ENCODE results near the gene SYNJ2BP. TPM values are rescaled to one million over a fixed set of nuclear protein-coding genes. Genes with fewer than 3 reads are reported as not detected.

Gene SYNJ2BP, protein sequence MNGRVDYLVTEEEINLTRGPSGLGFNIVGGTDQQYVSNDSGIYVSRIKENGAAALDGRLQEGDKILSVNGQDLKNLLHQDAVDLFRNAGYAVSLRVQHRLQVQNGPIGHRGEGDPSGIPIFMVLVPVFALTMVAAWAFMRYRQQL
- 48.3 TPM for total RNA-seq
- 29.9 TPM for polyA plus RNA-seq (ENCODE audit: insufficient read depth, low read depth, low replicate concordance)
- long read RNA-seq, donor 1, full-length matches to known transcripts: 11 of 11 reads
- long read RNA-seq, donor 1, partial matches to known transcripts: 0 of 11 reads
- long read RNA-seq, donor 1, other reads (novel, unspliced or antisense): 0 of 11 reads
- long read RNA-seq, donor 2, full-length matches to known transcripts: 10 of 10 reads
- long read RNA-seq, donor 2, partial matches to known transcripts: 0 of 10 reads
- long read RNA-seq, donor 2, other reads (novel, unspliced or antisense): 0 of 10 reads
- long read RNA-seq, donor 3, full-length matches to known transcripts: 17 of 17 reads
- long read RNA-seq, donor 3, partial matches to known transcripts: 0 of 17 reads
- long read RNA-seq, donor 3, other reads (novel, unspliced or antisense): 0 of 17 reads
- long read RNA-seq, donor 4, full-length matches to known transcripts: 16 of 16 reads
- long read RNA-seq, donor 4, partial matches to known transcripts: 0 of 16 reads
- long read RNA-seq, donor 4, other reads (novel, unspliced or antisense): 0 of 16 reads
- long read RNA-seq, donor 5: 0 reads
- long read RNA-seq, donor 6, full-length matches to known transcripts: 10 of 10 reads
- long read RNA-seq, donor 6, partial matches to known transcripts: 0 of 10 reads
- long read RNA-seq, donor 6, other reads (novel, unspliced or antisense): 0 of 10 reads
- long read RNA-seq, donor 7, full-length matches to known transcripts: 18 of 26 reads
- long read RNA-seq, donor 7, partial matches to known transcripts: 0 of 26 reads
- long read RNA-seq, donor 7, other reads (novel, unspliced or antisense): 8 of 26 reads
- long read RNA-seq, donor 8, full-length matches to known transcripts: 7 of 7 reads
- long read RNA-seq, donor 8, partial matches to known transcripts: 0 of 7 reads
- long read RNA-seq, donor 8, other reads (novel, unspliced or antisense): 0 of 7 reads
- long read RNA-seq, donor 9, full-length matches to known transcripts: 2 of 2 reads
- long read RNA-seq, donor 9, partial matches to known transcripts: 0 of 2 reads
- long read RNA-seq, donor 9, other reads (novel, unspliced or antisense): 0 of 2 reads
- long read RNA-seq, donor 10, full-length matches to known transcripts: 10 of 10 reads
- long read RNA-seq, donor 10, partial matches to known transcripts: 0 of 10 reads
- long read RNA-seq, donor 10, other reads (novel, unspliced or antisense): 0 of 10 reads

DNA sequence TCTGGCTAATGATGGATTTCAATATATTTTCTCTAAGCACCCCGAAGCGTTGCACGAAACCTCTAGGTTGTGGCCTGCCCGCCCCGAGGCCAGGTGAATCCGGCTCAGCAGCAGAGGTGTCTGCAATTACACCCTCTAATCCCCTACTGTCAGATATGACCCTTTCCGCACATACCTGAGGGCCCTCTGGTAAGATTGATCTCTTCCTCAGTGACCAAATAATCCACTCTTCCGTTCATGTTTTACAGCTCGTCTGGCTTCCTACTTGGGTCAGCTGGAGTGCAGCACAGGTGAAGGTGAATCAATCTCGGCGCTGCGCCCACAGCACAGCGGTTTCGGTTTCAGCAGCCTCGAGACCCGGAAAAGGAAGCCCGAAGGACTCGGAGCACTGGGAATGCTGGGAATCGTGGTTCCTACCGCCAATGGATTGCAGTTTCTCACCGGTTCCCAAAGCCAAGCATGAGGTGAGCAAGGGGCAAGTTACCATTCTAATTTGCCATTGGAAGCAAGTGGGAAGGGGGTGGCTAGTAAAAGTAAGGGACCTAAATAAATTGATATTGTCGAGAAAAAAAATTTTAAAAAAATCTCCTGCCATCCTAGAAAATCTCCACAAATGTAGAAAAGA is at the start of gene SYNJ2BP:
Gene SYNJ2BP, minus strand, starts transcription at position 366 of the 625 bp plus-strand sequence. Its CDS starts 127 bp downstream, at position 239.
- Histone ChIP-seq H3K4me1 (ENCODE audit: control insufficient read depth in 2 of 3, insufficient read depth in 2 of 3, low read depth in 1 of 3, low read length in 3 of 3) (peaks cover 0 to 17% (median 2%) of the 10 kb centered on the region in 3 donors), H3K4me3 (ENCODE audit: low read length in 3 of 3) (peak within 1 kb of the TSS; percentile 94 to 100 (median 94)), H3K27me3 (ENCODE audit: control insufficient read depth, insufficient read depth, low read length) (no peaks in the 10 kb centered on the region), H3K27ac (ENCODE audit: low read depth in 2 of 2, low read length in 2 of 2) (peak within 1 kb of the TSS; percentile 84 to 87), H3K9me3 (ENCODE audit: control insufficient read depth in 2 of 3, insufficient read depth in 1 of 3, low read length in 3 of 3) (no peaks in the 10 kb centered on the region), H3K9ac (ENCODE audit: low read length in 3 of 3) (peak within 1 kb of the TSS; percentile 89 to 98 (median 95)), H3K36me3 (ENCODE audit: control insufficient read depth in 2 of 3, insufficient read depth in 3 of 3, low read length in 3 of 3) (no peaks in the 10 kb centered on the region)
- intact Hi-C loops (cut with DNase I): no loop called here
- no peak for FAIRE-seq
- peak; percentile 72 to 91 (median 84) for DNase-seq
- no peak for TF ChIP-seq CTCF (IDR thresholded peaks at IDR 0.05; ENCODE audit: borderline replicate concordance, extremely low read depth, insufficient read depth)

DNA sequence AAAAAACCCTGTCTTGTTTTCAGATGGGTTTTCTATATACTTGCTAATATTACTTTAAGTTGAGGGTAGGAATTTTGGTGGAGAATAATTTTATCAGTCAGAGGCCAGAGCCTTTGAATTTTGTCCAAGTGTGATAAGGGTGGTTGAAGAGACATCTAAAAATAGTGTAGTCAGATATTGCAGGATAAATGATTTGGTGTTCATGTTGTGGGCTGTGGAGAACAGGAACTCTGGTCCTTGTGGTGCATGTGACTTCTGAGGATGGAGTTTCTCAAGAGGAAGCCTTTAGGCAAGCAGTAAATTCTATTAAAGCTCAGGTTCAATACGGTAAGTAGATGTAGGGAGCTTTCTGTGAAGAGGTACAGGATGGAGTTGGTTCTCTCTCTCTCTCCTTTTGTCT is 37.8 kb upstream of the SYNJ2BP start:
- H3K4me3 ChIP-seq (ENCODE audit: low read length in 3 of 3): no peak overlapping the region
- FAIRE-seq (no peak), DNase-seq (no peak)
- no peak overlapping the region for H3K27ac ChIP-seq (ENCODE audit: low read depth in 2 of 2, low read length in 2 of 2)
- H3K4me1 ChIP-seq (ENCODE audit: control insufficient read depth in 2 of 3, insufficient read depth in 2 of 3, low read depth in 1 of 3, low read length in 3 of 3): no peaks in the 10 kb centered on the region
- no peak for TF ChIP-seq CTCF (IDR thresholded peaks at IDR 0.05; ENCODE audit: borderline replicate concordance, extremely low read depth, insufficient read depth)
- intact Hi-C loops (cut with DNase I): no loop called here
- no peaks in the 10 kb centered on the region for H3K9me3 ChIP-seq (ENCODE audit: control insufficient read depth in 2 of 3, insufficient read depth in 1 of 3, low read length in 3 of 3)
- no peak overlapping the region for H3K9ac ChIP-seq (ENCODE audit: low read length in 3 of 3)
- H3K36me3 ChIP-seq (ENCODE audit: control insufficient read depth in 2 of 3, insufficient read depth in 3 of 3, low read length in 3 of 3): no peaks in the 10 kb centered on the region
- no peaks in the 10 kb centered on the region for H3K27me3 ChIP-seq (ENCODE audit: control insufficient read depth, insufficient read depth, low read length)

GRCh38 chr14:70451874-70452273 is 35.0 kb upstream of the SYNJ2BP start, which contains the start of gene ADAM21:
Gene ADAM21 (plus strand): TSS chr14:70452174. CDS start chr14:70457500, 5,326 bp downstream.
- H3K9me3 ChIP-seq (ENCODE audit: control insufficient read depth in 2 of 3, insufficient read depth in 1 of 3, low read length in 3 of 3): no peaks in the 10 kb centered on the region
- H3K27me3 ChIP-seq (ENCODE audit: control insufficient read depth, insufficient read depth, low read length): no peaks in the 10 kb centered on the region
- TF ChIP-seq CTCF (IDR thresholded peaks at IDR 0.05; ENCODE audit: borderline replicate concordance, extremely low read depth, insufficient read depth): no peak
- DNase-seq: no peak
- no peak within 1 kb of the TSS for H3K4me3 ChIP-seq (ENCODE audit: low read length in 3 of 3)
- no peaks in the 10 kb centered on the region for H3K36me3 ChIP-seq (ENCODE audit: control insufficient read depth in 2 of 3, insufficient read depth in 3 of 3, low read length in 3 of 3)
- no peak within 1 kb of the TSS for H3K9ac ChIP-seq (ENCODE audit: low read length in 3 of 3)
- no peaks in the 10 kb centered on the region for H3K4me1 ChIP-seq (ENCODE audit: control insufficient read depth in 2 of 3, insufficient read depth in 2 of 3, low read depth in 1 of 3, low read length in 3 of 3)
- intact Hi-C loops (cut with DNase I): no loop called here
- FAIRE-seq: no peak
- no peak within 1 kb of the TSS for H3K27ac ChIP-seq (ENCODE audit: low read depth in 2 of 2, low read length in 2 of 2)

All from kidney (tissue), 22 donors.